ENCODE measurements around the gene ZGLP1.
A peak's percentile ranks its signal among the peaks of the same experiment; 100 is the strongest.
"Not testable (repeated sequence)": the region's sequence is repeated elsewhere in the genome, so short reads cannot be mapped to it uniquely, and the experiment has no call there.

The ZGLP1 gene

GRCh38 chr19:10309423-10309822 lies at the start of gene ZGLP1:
ZGLP1 (minus strand) TSS chr19:10309815.
- no peak for DNase-seq (ENCODE audit: low read depth)

GRCh38 chr19:10356431-10356830 lies 46.8 kb upstream of the ZGLP1 start:
- DNase-seq (ENCODE audit: low read depth): no peak

- no peak for DNase-seq (ENCODE audit: low read depth)
Measured at GRCh38 chr19:10353793-10354391, 44.3 kb upstream of the ZGLP1 start.

GRCh38 chr19:10352764-10353671 lies 43.4 kb upstream of the ZGLP1 start:
- no peak for DNase-seq (ENCODE audit: low read depth)

GRCh38 chr19:10346509-10346908 lies 36.9 kb upstream of the ZGLP1 start:
- no peak for DNase-seq (ENCODE audit: low read depth)

GRCh38 chr19:10344780-10345179 lies 35.2 kb upstream of the ZGLP1 start:
- DNase-seq (ENCODE audit: low read depth): no peak

GRCh38 chr19:10343495-10343894 lies 33.9 kb upstream of the ZGLP1 start:
- no peak for DNase-seq (ENCODE audit: low read depth)

GRCh38 chr19:10339977-10340376 lies 30.4 kb upstream of the ZGLP1 start:
- DNase-seq (ENCODE audit: low read depth): no peak

GRCh38 chr19:10339380-10339960 lies 29.9 kb upstream of the ZGLP1 start, which contains the start of gene ICAM3:
ICAM3 (minus strand) TSS chr19:10339624; CDS start chr19:10339614, 10 bp downstream.
- peak; percentile 43 for DNase-seq (ENCODE audit: low read depth)

- no peak for DNase-seq (ENCODE audit: low read depth)
Measured at GRCh38 chr19:10338940-10339339, 29.3 kb upstream of the ZGLP1 start.

- DNase-seq (ENCODE audit: low read depth): not testable (repeated sequence)
Measured at GRCh38 chr19:10336725-10337124, 27.1 kb upstream of the ZGLP1 start.

GRCh38 chr19:10335352-10335985 lies 25.9 kb upstream of the ZGLP1 start:
- DNase-seq (ENCODE audit: low read depth): no peak

GRCh38 chr19:10334588-10335351 lies 25.2 kb upstream of the ZGLP1 start:
- DNase-seq (ENCODE audit: low read depth): no peak

- no peak for DNase-seq (ENCODE audit: low read depth)
Measured at GRCh38 chr19:10333758-10334587, 24.4 kb upstream of the ZGLP1 start.

- peak; percentile 94 for DNase-seq (ENCODE audit: low read depth)
Measured at GRCh38 chr19:10332965-10333757, 23.5 kb upstream of the ZGLP1 start, which contains the start of gene RAVER1. RAVER1 (minus strand) TSS chr19:10333529; CDS start chr19:10333507, 22 bp downstream.

- DNase-seq (ENCODE audit: low read depth): no peak
Measured at GRCh38 chr19:10332158-10332964, 22.7 kb upstream of the ZGLP1 start.

- DNase-seq (ENCODE audit: low read depth): no peak
Measured at GRCh38 chr19:10329555-10329954, 19.9 kb upstream of the ZGLP1 start.

- no peak for DNase-seq (ENCODE audit: low read depth)
Measured at GRCh38 chr19:10328558-10329429, 19.2 kb upstream of the ZGLP1 start.
